ENCODE results near the gene TRAK1.

DNA sequence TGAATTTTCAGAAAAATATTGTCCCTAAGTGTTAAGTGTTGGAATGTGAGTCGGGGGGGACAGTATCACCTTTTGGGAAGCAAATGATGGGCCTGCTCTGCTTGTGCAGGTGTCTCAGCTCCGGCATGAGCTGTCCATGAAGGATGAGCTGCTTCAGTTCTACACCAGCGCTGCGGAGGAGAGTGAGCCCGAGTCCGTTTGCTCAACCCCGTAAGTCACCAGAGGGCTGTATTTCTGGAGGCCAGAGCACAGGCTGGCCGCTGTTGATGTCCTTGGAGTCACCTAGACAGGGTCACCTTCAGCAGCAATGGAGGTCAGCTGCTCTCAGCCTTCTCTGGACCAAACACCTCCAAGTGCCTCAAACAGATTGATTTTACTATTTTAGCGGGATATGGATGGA lies 96.8 kb downstream of the TRAK1 start:
- TF ChIP-seq POLR2AphosphoS5 (IDR thresholded peaks at IDR 0.05) (no peak), EP300 (IDR thresholded peaks at IDR 0.05) (no peak), POLR2A (IDR thresholded peaks at IDR 0.05) (no peak)
